ENCODE data around the gene KISS1R.

DNA sequence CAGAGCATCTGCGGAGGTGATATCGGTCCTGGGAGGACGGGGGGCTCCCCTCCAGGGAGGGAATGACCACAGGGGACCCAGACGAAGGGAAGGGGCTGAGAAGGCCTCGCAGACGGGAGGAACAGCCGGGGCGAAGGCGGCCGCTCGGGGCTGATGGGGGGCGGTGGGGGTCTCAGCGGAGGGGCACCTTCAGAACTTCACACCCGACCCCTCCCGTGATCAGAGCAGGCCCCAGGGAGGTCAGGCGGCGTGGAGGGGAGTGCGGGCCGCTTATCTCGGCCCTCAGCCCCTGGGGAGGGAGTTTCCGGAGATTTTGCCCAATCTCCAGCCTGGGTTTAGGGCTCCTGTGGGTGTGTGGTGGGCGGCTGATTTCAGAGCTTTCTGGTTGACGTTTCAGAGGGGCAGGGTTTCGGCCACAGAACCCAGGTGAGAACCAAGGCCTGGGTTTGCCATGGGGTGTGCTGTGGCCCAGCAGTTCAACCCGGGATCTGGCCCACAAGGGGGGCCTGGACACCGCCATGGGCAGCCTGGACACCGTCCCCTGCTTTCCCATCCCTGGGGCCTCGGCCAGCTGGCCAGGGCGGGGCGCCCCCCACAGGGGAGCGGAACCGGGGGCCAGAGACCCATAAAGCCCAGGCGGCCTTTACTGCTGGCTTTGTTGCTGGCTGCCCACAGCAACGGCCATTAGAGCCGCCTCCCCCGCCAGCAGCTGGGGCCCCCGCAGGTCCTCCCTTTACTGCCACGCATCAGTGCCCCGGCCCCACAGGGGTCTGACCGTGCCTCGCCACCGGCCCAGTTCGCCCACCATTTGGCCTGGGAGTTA lies 37.8 kb downstream of the KISS1R start:
- no peak for TF ChIP-seq EP300 (IDR thresholded peaks at IDR 0.05; ENCODE audit: low read depth)
- TF ChIP-seq, protein P1, sequence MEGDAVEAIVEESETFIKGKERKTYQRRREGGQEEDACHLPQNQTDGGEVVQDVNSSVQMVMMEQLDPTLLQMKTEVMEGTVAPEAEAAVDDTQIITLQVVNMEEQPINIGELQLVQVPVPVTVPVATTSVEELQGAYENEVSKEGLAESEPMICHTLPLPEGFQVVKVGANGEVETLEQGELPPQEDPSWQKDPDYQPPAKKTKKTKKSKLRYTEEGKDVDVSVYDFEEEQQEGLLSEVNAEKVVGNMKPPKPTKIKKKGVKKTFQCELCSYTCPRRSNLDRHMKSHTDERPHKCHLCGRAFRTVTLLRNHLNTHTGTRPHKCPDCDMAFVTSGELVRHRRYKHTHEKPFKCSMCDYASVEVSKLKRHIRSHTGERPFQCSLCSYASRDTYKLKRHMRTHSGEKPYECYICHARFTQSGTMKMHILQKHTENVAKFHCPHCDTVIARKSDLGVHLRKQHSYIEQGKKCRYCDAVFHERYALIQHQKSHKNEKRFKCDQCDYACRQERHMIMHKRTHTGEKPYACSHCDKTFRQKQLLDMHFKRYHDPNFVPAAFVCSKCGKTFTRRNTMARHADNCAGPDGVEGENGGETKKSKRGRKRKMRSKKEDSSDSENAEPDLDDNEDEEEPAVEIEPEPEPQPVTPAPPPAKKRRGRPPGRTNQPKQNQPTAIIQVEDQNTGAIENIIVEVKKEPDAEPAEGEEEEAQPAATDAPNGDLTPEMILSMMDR (IDR thresholded peaks at IDR 0.05): no peak
- TF ChIP-seq POLR2A (IDR thresholded peaks at IDR 0.05): no peak
- TF ChIP-seq POLR2AphosphoS5 (IDR thresholded peaks at IDR 0.05): no peak
